Gastroesophageal sphincter (tissue), 3 donors: ENCODE results near the gene TDRD6.

Source experiments
- EP300 ChIP-seq: sonication (generic); formaldehyde crosslinking; IDR thresholded peaks from one replicate; pipeline ENCODE4 v1.6.1; 2017; ENCODE audit warnings: antibody characterized with exemption, mild to moderate bottlenecking
- TF ChIP-seq, protein P1 (sequence below), 4 experiments: fragments of 200-600 bp in 2 of 4; fragments of 450-650 bp in 2 of 4; sonication (generic) in 1 of 4; IDR thresholded peaks; one replicate each; pipeline ENCODE4 v1.5.1; 2017 to 2019; ENCODE audit warnings: antibody characterized with exemption in 4 of 4, mild to moderate bottlenecking in 2 of 4, moderate library complexity in 2 of 4

DNA sequence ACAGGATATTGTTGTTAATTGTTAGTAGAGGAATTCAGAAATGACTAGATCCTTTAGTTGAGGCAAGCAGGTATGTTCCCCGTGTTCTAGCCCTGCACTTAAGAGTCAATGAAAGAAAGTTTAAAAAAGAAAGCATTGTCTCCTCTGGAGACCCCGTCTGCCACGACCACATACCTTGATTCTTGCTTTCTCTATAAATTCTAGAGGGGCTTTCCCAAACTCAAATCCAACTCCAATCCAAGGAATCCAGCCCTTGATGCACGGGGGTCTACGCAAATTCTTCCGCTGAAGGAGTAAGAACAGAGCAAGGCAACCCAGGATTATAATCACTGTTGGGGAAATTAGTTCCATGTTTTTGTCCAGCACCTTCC lies 35.5 kb upstream of the TDRD6 start:
- TF ChIP-seq, protein P1, sequence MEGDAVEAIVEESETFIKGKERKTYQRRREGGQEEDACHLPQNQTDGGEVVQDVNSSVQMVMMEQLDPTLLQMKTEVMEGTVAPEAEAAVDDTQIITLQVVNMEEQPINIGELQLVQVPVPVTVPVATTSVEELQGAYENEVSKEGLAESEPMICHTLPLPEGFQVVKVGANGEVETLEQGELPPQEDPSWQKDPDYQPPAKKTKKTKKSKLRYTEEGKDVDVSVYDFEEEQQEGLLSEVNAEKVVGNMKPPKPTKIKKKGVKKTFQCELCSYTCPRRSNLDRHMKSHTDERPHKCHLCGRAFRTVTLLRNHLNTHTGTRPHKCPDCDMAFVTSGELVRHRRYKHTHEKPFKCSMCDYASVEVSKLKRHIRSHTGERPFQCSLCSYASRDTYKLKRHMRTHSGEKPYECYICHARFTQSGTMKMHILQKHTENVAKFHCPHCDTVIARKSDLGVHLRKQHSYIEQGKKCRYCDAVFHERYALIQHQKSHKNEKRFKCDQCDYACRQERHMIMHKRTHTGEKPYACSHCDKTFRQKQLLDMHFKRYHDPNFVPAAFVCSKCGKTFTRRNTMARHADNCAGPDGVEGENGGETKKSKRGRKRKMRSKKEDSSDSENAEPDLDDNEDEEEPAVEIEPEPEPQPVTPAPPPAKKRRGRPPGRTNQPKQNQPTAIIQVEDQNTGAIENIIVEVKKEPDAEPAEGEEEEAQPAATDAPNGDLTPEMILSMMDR (IDR thresholded peaks at IDR 0.05), result no peak
- no peak for TF ChIP-seq EP300
